HG03520 (cell line): ENCODE data around the gene NTSR2.

Experiments used
- ATAC-seq: cut with Tn5 transposase; IDR thresholded peaks from one replicate; pipeline ENCODE4 v1.9.1; 2021; ENCODE audit warnings: mild to moderate bottlenecking, moderate library complexity; ENCODE audit not compliant: unreplicated experiment

NTSR2 gene

DNA sequence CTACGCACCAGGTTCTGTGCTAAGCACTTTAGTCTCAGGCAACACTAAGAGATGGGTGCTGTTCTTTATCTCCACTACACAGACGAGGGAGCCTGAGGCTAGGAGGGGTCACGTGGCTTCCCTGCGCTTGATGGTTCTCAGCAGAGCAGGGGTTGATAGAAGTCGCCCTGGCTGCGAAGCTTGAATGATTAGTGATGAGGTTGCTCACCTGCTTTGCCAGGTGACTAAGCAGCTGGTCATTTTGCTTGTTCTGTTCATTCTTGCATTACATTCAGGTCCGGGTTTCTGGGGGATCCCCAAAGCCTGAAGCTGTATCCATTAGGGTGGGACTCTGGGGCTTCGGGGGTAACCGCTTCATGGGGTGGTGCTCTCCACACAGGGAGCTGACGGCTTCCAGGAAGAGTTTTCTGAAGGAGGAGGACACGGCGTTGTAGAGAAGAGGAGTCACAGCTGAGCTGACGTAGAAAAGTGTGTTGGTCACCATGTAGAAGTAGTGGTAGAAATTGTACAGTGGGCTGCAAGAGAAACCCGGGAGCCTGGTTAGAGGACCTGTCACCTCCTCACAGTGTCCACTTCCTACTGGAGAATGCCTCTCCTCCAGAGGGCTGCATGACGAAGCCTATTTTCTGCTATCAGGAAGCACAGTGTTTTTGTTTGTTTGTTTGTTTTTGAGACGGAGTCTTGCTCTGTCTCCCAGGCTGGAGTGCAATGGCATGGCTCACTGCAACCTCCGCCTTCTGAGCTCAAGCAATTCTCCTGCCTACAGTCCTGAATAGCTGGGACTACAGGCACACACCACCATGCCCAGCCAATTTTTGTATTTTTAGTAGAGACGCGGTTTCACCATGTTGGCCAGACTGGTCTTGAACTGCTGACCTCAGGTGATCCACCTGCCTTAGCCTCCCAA lies 11.5 kb downstream of the NTSR2 start:
- ATAC-seq = no peak

DNA sequence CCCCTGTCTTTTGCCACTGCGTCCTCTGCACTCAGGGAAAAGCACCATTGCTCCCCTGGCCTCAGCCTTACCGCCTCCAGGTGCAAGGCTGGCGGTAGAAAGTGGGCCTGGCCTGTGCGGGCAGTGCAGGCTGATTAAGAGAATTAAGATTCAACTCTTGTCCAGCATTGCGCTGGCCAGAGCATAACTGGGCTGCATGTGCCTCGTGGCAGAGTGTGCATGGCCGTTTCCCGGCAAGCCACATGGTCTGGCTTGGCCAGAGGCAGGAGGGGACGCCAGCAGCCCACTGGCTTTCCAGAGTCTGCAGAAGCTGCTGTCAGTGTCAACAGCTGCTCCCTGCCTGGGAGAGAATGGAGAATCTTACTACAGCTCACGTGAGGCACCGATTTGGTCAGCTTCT lies 12.3 kb downstream of the NTSR2 start:
- ATAC-seq = no peak

DNA sequence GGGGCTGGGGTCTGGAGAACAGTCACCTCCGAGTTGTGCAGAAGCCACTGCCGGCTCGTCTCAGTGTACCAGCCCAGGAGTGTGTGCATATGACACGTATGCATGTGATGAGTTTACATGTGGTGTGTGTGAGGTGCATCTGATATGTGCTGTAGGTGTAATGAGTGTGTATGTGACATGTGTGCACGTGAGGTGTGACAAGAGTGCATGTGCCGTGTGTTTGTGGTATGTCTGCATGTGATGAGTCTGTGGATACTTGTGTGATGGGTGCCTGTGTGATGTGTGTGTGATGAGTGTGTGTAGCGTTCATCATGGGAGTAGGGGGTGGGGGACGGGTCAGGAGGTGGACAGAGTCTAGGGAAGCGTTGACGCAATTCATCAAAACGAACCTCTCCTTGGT lies 12.8 kb downstream of the NTSR2 start:
- ATAC-seq = no peak

DNA sequence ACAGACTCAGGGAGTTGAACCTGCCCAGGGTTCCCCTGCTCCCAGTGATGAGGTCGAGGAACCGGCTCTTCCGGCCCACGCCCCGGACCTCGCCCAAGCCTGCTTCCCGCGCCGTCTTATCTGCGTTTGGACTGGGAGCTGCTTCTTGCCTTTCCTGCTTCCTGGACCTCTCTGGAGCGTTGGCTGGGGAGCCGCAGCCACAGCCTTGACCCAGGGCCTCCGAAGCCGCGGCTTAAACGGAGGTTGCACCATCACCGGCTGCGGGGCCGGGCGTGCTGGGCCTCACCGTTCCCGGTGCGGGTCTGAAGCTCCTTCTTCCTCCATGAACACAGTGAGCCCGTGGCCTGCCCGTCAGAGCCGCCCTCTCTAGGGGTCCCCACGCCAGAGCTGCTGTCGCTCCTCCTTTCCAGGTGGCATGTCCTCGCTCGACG lies 13.3 kb downstream of the NTSR2 start:
- ATAC-seq = no peak

DNA sequence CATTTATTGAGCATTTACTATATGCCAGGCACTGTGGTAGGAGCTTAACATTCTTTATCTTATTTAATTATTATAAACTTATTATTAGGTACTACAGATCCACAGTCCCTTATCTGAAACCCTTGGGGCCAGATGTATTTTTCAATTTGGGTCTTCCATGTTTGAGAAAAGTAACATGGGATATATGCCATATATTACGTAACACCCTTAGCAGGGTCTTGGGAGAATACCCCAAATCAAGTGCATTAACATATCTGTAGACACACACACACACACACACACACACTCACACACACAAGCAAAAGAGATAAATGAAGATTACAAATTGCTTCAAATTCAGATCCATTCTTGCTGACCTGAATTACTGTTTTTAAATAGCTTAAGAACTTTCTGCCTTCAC lies 13.7 kb downstream of the NTSR2 start:
- no peak for ATAC-seq

DNA sequence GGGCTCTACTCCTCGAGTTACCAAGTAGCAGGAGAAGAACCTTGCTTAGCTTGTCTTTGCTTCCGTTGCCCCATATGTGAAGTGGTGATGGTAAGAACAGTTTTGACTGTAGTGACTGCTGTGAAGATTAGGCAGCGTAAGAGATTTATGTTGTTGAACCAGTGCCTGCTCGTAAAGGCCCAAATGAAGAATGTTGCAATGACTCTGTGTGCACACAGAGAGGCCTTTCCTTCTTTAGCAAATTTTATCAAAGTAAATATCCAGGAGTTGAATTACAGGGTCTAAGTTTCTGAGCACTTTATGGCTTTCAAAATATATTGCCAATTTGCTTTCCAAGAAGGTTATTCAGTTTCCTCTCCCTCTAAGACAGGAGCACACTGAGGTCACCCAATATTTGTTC lies 14.5 kb downstream of the NTSR2 start:
- ATAC-seq = no peak

DNA sequence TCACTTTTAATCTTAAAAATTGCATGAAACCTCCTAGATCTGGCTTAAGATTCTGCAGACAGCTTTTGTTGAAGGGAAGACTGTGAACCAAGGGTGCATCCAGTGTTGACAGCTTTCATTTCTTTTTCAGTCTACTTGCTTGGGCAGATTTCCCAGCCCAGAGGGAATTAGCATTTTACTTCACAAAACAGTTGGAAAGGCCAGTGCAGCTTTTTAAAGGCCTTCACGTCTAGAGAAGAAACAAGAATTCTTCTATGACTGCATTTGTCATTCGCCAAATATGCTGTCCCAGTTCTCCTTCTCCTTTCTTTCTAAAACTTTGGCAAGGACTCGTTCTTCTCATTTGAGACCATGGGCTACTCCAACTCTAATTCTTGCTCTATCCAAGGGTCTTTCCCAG lies 17.4 kb downstream of the NTSR2 start:
- ATAC-seq = no peak

DNA sequence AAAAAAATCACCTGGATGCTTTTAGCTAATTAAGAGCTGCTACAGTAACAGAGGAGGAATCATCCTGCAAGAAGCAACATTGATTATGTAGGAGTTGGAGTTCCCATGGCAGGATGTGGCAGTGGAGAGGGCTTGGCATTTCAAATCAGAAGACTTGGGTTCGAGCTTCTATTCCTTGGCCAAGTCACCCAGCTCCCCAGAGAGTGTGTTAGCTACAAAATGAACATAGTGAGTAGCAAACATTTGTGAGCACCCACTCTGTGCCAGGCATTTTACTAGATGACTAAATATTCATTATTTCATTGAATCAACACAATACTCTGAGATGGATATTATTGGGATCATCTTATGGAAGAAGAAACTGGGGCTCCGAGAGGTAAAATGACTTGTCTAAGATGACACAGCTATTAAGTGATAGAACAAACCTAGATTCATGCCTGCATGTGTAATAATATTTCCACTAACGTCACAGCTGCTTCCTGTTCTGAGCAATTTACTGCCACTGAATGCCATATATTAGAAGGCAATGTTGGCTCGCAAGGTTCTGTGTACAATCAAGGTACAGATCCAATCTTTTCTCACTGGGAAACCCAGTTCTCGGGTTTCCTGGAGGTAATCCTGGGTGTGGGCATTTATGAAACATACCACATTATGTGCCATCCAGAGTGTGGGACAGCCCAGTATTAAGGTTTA lies 18.0 kb downstream of the NTSR2 start:
- no peak for ATAC-seq

DNA sequence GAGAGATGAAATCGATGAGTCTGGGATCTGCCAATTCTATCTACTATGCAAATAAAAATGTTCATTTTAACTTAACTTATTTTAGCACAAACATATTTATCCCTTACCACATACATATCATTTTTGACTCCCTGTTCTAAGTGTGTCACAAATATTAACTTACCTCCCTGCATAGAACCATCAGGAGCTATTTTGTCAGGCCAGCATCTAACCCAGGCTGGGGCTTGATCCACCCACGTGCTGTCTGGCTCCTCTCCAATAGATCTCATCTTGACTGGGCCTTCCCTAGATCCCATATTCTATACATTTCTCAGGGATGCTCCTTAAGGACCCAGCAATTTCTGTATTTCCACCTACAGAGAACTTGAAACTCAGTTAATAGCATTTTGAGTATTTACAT lies 20.9 kb downstream of the NTSR2 start:
- no peak for ATAC-seq

DNA sequence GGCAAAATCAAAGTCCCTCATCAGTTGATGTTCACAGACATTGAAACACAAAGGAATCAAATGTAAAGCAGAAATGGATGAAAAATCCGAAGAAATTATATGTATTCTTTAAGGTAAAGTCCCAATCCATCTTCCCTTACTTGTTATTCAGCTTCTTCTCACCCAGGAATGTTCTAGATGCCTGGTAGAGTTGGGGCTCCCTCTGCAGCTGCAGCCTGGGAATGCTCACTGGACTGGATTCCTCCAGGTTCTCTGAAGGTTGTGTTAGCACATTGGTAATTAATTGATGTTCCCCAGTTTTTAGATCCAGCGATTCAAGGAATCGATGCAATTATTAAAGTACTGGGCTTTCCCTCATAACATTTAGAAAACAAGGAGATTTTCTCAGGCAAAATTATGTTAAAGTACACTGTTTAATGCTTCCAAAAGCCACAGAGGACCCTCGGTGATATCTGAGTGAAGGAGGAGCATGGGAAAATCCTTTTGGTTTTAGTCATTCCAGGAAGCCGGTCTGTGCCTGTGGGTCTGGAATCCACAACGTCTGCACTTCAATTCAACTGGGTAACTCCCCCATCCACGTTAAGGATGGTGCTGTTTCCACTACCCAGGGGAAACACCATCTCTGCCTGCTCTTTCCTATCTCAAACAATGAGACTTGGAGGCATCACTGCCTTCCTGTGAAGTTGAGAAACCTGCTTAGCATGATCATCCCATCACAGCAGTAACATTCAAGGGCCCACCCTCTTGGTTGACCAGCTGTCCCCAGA lies 22.0 kb downstream of the NTSR2 start:
- no peak for ATAC-seq

DNA sequence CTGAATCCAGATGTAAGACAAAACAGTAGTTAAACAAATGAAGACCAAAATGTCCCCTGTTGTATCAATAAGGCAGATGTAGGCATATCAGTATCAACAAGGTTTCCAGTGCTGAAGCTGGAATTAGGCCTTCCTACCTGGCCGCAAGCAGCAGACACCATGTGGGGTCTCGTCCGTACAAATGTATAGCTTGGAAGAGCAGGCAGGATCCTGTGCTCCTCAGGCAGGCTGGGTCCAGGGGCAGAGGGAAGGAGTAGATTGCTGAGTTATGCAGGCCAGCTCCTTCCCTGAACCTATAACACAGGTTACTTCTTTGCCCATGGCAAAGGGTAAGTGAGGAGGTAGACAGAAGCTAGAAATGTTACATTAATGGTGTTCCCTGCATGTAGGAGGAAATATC lies 23.5 kb downstream of the NTSR2 start:
- ATAC-seq = no peak

DNA sequence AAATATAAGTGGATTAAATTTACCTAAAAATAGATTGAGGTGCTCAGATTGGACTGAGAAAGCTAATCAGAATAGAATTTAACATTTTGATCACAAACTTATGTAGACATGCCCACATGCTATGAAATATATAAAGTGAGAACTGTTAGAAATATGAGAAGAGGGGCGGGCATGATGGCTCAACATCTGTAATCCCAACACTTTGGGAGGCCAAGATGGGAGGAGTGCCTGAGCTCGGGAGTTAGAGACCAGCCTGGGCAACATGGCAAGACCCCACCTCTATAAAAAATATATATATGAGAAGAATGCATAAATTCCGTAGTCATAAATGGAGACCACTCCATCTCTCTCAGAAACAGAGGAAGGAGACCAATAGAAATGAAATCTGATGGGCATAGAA lies 25.7 kb downstream of the NTSR2 start:
- no peak for ATAC-seq

DNA sequence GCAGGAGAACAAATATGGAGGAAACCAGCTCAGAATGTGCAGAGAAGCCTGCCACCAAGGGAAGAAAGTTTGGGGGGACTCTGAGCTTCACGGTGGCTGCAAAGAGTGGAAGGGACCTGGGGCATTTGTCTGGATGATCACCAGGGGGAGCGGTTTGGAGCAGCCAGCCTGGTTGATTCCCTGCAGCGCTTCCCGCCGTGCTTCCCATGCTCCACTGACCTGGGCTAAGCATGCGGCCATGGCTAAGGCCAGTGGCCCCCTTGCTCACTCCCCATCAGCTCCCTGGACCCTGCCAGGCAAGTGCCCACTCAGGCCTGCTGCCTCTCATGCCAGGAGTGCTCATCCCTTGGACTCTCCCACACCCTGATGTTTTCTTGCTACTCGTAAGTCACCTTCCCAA lies 27.0 kb downstream of the NTSR2 start:
- ATAC-seq = no peak

DNA sequence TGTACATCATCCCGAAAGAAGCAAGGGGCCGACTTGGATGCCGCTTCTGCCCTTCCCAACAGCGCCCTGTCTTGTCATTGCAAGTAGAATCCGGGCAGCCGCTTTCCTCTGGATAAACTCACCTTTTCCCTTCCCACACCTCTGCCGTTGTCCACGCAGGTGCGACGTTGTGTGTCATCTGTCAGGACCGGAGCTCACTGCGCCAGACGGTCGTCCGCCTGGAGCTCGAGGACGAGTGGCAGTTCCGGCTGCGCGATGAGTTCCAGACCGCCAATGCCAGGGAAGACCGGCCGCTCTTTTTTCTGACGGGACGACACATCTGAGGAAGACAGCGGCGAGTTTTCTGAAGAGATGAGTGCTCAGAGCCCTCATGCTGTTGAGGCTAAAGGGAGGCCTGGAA lies 29.9 kb downstream of the NTSR2 start:
- no peak for ATAC-seq

DNA sequence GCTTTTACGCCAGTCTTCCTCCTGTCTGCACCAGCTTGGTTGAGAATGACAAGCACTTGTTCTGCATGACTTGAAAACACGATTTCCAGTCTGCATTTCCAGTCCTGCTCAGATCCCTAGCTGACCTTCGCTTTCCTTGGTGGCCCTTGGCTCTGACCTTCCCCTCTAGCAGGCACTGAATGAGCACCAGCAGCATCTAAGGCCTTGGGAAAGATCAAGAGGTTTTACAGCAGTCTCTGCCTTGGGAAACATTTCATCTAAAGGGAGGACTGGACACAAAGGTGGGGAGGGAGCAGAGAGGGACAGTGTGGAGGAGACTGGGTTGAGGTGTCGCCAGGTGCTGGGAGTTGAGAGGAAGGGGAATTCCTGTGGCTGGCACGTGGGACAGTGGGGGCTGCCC lies 30.5 kb downstream of the NTSR2 start:
- no peak for ATAC-seq

DNA sequence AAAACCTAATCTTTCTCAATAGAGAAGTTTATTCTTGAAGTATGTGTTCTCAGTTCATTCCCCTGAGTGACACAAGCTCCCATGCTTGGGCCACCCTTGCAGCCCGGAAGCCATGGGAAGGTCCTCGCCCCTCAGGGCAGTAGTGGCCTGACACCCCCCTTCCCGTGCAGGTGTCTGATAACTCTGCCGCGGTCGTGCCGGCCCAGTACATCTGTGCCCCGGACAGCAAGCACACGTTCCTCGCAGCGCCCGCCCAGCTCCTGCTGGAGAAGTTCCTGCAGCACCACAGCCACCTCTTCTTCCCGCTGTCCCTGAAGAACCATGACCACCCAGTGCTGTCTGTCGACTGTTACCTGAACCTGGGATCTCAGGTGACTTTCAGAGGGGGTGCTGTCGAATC lies 32.4 kb downstream of the NTSR2 start:
- ATAC-seq = no peak

DNA sequence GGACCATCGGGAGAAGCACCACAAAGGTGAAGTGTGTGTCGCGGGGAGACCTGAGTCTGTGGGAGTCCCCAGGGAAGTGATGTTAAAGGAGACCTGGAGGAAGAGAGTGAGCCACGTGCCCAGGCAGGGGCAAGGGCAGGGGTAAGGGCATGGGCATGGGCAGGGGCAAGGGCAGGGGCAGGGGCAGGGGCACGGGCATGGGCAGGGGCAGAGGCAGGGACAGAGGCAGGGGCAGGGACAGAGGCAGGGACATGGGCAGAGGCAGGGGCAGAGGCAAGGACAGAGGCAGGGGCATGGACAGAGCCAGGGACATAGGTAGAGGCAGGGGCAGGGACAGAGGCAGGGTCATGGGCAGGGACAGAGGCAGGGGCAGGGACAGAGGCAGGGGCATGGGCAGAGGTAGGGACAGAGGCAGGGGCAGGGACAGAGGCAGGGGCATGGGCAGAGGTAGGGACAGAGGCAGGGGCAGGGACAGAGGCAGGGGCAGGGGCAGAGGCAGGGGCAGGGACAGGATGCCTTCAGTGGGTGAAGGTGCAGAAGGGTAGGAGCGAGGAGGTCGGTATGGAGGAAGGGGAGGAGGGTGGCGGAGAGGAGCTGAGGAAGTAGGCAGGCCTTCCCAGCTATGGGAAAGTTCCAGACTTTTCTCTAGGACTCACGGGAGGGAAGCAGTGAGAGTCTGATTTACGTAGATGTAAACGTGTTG lies 33.3 kb downstream of the NTSR2 start:
- ATAC-seq = no peak

DNA sequence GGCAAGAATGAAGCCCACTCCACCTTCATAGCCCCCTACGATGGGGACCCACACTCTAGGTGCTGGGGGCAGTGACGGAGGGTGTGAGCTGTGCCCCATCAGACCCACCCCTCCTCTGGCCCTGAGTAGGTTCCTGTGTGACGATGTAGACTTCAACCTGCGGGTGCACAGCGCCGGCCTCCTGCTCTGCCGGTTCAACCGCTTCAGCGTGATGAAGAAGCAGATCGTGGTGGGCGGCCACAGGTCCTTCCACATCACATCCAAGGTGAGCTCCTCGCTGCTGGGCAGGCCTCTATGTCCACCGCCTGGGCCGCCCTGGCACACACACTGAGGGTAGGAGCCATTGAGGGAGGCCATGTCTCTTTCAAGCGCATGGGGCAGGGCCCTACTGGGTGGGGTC lies 34.9 kb downstream of the NTSR2 start:
- ATAC-seq = no peak

DNA sequence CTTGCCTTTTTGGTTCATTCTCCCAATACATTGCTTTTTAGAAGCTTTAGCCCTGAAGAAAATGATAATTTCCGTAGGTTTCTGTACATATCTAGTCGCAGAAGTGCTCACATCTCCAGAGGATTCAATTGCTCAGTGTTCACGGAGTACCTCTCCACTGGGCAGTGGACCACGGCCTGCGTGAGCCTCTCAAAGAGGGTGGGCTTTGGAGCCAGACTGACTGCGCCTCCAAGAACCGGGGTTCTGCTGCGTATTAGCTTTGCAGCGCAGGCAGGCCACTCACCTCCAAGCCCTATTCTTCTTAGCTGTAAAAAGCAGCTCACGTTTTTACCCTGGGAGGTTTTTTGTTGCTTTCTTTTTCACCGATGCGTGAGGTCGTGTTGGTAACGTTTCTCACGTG lies 35.4 kb downstream of the NTSR2 start:
- no peak for ATAC-seq

DNA sequence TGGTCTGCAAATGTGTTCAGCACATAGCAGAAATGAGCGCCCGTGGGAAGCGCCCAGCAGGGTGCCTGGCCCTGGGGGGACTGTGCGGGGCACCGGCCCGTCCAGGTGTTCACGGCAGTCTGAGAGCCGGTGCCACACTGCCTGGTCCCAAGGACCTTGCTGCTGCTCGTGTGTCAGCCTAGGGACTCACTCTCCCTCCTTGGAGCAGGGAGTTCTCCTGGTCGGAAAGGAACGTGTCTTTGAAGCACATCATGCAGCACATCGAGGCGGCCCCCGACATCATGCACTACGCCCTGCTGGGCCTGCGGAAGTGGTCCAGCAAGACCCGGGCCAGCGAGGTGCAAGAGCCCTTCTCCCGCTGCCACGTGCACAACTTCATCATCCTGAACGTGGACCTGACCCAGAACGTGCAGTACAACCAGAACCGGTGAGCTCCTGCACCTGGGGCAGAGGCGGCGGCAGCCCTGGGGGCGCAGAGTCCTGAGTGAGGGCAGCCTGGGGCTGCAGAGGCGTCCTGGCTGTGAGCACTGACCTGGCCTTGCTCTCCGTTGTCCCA lies 36.0 kb downstream of the NTSR2 start:
- ATAC-seq = no peak

DNA sequence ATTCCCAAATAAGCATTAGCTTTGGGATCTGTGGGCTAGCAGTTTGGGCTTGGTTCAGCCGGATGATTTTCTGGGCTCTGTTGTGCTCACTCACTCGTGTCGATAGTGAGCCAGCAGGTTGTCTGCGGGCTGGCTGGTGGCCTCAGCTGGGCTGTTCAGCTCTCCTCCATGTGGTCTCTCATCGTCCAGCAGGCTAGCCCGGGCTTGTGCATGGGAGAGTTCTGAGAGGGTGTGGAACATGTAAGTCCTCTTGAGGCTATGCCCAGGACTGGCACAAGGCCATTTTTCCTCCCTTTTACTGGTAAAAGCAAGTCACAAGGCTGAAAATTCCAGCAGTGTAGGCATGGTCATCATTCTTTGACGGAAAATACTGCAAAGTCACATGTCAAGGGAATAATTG lies 38.5 kb downstream of the NTSR2 start:
- no peak for ATAC-seq
